K562 (cell line): Measurements from ENCODE around the gene NCDN. TPM values are rescaled to one million over a fixed set of nuclear protein-coding genes. Genes with fewer than 3 reads are reported as not detected.

Source experiments
- CBX3 ChIP-seq, 2 experiments: IDR thresholded peaks; 1 replicate in 1 of 2; 2 replicates in 1 of 2; pipeline ENCODE4 v1.6.1; 2012; ENCODE audit warnings: inconsistent platforms in 2 of 2, low read length in 2 of 2, borderline replicate concordance in 1 of 2, control low read depth in 1 of 2
- EHMT2 ChIP-seq: fragments of 450-650 bp; IDR thresholded peaks from 2 replicates; pipeline ENCODE4 v1.6.1; 2018; ENCODE audit warnings: antibody characterized with exemption
- FOXA1 ChIP-seq: fragments of 450-650 bp; IDR thresholded peaks from 2 replicates; pipeline ENCODE4 v1.6.1; 2016; ENCODE audit warnings: mild to moderate bottlenecking, borderline replicate concordance
- FOXP1 ChIP-seq: sonication (generic); formaldehyde crosslinking; IDR thresholded peaks from 2 replicates; pipeline ENCODE4 v1.8.0; 2022; ENCODE audit warnings: mild to moderate bottlenecking, missing genetic modification reagents
- PHF20 ChIP-seq: fragments of 450-650 bp; IDR thresholded peaks from 2 replicates; pipeline ENCODE4 v1.6.1; 2018; ENCODE audit not compliant: partially characterized antibody
- ZKSCAN8 ChIP-seq: fragments of 200-800 bp; sonication (Bioruptor generic); IDR thresholded peaks from 2 replicates; pipeline ENCODE4 v1.6.1; 2016; ENCODE audit warnings: missing genetic modification characterization, missing compliant biosample characterization
- ZNF174 ChIP-seq: fragments of 250-450 bp; sonication (Bioruptor Pico); IDR thresholded peaks from 2 replicates; pipeline ENCODE4 v1.4.0; 2020; ENCODE audit warnings: mild to moderate bottlenecking
- polyA plus RNA-seq, 8 experiments: library from polyadenylated mRNA; depleted of rRNA in 4 of 8; stranded (reverse) in 5 of 8; unstranded in 3 of 8; fragments of >200 nt; fragmentation: Nextera tagmentation in 2 of 8; fragmentation: Illumina TruSeq in 1 of 8; extraction: Ambion mirVana in 2 of 8; extraction: Trizol in 1 of 8; gene quantifications; 2 replicates each; pipeline versions ENCODE4 v1.2.1 to v1.2.3, GENCODE V29; 2011 to 2014; ENCODE audit warnings: inconsistent platforms in 1 of 8, missing spikeins in 1 of 8
- total RNA-seq, 7 experiments: library from RNA; depleted of rRNA in 6 of 7; stranded (reverse); fragments of >200 nt in 6 of 7; fragmentation: Illumina TruSeq in 2 of 7; extraction: Trizol in 2 of 7; gene quantifications; 2 replicates each; pipeline versions ENCODE4 v1.2.1 to v1.2.3, GENCODE V29; 2011 to 2021; ENCODE audit warnings: low replicate concordance in 1 of 7
- TF ChIP-seq, protein P1 (sequence below), 2 experiments: fragments of 450-650 bp in 1 of 2; sonication (generic) in 1 of 2; formaldehyde crosslinking in 1 of 2; IDR thresholded peaks; 2 replicates each; pipeline versions ENCODE4 v1.7.1 to v1.9.0; 2016 to 2022; ENCODE audit warnings: inconsistent platforms in 1 of 2, mild to moderate bottlenecking in 1 of 2, missing genetic modification reagents in 1 of 2
- TF ChIP-seq, protein P2 (sequence below): sonication (generic); formaldehyde crosslinking; IDR thresholded peaks from 2 replicates; pipeline ENCODE4 v1.8.1; 2023; ENCODE audit warnings: mild to moderate bottlenecking, missing genetic modification reagents, moderate library complexity
- TF ChIP-seq, protein P3 (sequence below): sonication (generic); formaldehyde crosslinking; IDR thresholded peaks from 2 replicates; pipeline ENCODE4 v1.8.0; 2022; ENCODE audit warnings: missing genetic modification reagents, mild to moderate bottlenecking, borderline replicate concordance
- TF ChIP-seq, protein P4 (sequence below): sonication (generic); formaldehyde crosslinking; IDR thresholded peaks from 2 replicates; pipeline ENCODE4 v1.8.0; 2022; ENCODE audit warnings: missing genetic modification reagents, mild to moderate bottlenecking, moderate library complexity, borderline replicate concordance
- TF ChIP-seq, protein P5 (sequence below): fragments of 450-650 bp; formaldehyde crosslinking; IDR thresholded peaks from 2 replicates; pipeline ENCODE4 v1.4.0; 2020; ENCODE audit warnings: mild to moderate bottlenecking, moderate library complexity

Gene NCDN
- total and polyA plus RNA-seq, 9 of the 15 experiments (the other 6 are each of a cell fraction or from before 2014, with no cell fraction given): 1.9 to 35.1 (median 10.7) TPM

DNA sequence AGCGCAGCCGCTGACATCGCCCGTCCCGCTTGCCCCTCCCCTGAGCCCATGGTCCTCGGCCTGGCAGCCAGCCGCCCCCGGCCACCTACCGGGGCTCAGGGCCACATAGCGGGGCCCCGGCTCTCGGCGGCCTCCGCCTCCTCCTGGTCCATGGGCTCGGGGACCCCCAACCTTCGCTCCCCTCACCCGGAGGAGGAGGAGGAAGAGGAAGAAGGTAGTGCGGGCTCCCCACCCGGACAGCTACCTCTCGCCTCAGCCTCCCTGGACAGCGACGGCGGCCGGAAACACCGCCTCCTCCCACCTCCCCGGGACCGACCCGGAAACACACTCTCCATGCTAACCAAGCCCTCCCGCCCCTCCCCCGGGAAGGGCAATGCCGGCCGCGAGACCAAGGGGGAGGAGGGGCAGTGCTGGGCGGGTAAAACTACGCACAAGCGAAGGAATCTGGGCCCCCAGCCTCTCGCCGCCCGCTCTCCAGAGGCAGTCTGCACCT is 435 bp upstream of the NCDN start, which contains the start of gene KIAA0319L (continued):
- TF ChIP-seq, protein P1, sequence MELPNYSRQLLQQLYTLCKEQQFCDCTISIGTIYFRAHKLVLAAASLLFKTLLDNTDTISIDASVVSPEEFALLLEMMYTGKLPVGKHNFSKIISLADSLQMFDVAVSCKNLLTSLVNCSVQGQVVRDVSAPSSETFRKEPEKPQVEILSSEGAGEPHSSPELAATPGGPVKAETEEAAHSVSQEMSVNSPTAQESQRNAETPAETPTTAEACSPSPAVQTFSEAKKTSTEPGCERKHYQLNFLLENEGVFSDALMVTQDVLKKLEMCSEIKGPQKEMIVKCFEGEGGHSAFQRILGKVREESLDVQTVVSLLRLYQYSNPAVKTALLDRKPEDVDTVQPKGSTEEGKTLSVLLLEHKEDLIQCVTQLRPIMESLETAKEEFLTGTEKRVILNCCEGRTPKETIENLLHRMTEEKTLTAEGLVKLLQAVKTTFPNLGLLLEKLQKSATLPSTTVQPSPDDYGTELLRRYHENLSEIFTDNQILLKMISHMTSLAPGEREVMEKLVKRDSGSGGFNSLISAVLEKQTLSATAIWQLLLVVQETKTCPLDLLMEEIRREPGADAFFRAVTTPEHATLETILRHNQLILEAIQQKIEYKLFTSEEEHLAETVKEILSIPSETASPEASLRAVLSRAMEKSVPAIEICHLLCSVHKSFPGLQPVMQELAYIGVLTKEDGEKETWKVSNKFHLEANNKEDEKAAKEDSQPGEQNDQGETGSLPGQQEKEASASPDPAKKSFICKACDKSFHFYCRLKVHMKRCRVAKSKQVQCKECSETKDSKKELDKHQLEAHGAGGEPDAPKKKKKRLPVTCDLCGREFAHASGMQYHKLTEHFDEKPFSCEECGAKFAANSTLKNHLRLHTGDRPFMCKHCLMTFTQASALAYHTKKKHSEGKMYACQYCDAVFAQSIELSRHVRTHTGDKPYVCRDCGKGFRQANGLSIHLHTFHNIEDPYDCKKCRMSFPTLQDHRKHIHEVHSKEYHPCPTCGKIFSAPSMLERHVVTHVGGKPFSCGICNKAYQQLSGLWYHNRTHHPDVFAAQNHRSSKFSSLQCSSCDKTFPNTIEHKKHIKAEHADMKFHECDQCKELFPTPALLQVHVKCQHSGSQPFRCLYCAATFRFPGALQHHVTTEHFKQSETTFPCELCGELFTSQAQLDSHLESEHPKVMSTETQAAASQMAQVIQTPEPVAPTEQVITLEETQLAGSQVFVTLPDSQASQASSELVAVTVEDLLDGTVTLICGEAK (IDR thresholded peaks at IDR 0.05): peak; percentile 96
- TF ChIP-seq, protein P1 (CRISPR knock-in tag; IDR thresholded peaks at IDR 0.05): no peak
- TF ChIP-seq ZKSCAN8 (CRISPR knock-in tag): no peak
- TF ChIP-seq CBX3 (IDR thresholded peaks at IDR 0.05; ENCODE audit: borderline replicate concordance in 1 of 2, low read length in 2 of 2): peak in 1 of 2 experiments; percentile 25; a peak in 1 of 3 replicates
- TF ChIP-seq, protein P2, sequence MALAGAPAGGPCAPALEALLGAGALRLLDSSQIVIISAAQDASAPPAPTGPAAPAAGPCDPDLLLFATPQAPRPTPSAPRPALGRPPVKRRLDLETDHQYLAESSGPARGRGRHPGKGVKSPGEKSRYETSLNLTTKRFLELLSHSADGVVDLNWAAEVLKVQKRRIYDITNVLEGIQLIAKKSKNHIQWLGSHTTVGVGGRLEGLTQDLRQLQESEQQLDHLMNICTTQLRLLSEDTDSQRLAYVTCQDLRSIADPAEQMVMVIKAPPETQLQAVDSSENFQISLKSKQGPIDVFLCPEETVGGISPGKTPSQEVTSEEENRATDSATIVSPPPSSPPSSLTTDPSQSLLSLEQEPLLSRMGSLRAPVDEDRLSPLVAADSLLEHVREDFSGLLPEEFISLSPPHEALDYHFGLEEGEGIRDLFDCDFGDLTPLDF: no peak
- no peak for TF ChIP-seq ZNF174 (CRISPR knock-in tag)
- TF ChIP-seq EHMT2: 0 out of 2 replicates have a peak, but pooled peaks have one; percentile 48
- TF ChIP-seq, protein P3, sequence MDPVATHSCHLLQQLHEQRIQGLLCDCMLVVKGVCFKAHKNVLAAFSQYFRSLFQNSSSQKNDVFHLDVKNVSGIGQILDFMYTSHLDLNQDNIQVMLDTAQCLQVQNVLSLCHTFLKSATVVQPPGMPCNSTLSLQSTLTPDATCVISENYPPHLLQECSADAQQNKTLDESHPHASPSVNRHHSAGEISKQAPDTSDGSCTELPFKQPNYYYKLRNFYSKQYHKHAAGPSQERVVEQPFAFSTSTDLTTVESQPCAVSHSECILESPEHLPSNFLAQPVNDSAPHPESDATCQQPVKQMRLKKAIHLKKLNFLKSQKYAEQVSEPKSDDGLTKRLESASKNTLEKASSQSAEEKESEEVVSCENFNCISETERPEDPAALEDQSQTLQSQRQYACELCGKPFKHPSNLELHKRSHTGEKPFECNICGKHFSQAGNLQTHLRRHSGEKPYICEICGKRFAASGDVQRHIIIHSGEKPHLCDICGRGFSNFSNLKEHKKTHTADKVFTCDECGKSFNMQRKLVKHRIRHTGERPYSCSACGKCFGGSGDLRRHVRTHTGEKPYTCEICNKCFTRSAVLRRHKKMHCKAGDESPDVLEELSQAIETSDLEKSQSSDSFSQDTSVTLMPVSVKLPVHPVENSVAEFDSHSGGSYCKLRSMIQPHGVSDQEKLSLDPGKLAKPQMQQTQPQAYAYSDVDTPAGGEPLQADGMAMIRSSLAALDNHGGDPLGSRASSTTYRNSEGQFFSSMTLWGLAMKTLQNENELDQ (CRISPR knock-in tag): no peak
- TF ChIP-seq, protein P4, sequence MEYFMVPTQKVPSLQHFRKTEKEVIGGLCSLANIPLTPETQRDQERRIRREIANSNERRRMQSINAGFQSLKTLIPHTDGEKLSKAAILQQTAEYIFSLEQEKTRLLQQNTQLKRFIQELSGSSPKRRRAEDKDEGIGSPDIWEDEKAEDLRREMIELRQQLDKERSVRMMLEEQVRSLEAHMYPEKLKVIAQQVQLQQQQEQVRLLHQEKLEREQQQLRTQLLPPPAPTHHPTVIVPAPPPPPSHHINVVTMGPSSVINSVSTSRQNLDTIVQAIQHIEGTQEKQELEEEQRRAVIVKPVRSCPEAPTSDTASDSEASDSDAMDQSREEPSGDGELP (CRISPR knock-in tag): peak; percentile 70; the same call in 1 of the 2 replicates
- no peak for TF ChIP-seq FOXA1
- TF ChIP-seq FOXP1: peak; percentile 37
- TF ChIP-seq, protein P5, sequence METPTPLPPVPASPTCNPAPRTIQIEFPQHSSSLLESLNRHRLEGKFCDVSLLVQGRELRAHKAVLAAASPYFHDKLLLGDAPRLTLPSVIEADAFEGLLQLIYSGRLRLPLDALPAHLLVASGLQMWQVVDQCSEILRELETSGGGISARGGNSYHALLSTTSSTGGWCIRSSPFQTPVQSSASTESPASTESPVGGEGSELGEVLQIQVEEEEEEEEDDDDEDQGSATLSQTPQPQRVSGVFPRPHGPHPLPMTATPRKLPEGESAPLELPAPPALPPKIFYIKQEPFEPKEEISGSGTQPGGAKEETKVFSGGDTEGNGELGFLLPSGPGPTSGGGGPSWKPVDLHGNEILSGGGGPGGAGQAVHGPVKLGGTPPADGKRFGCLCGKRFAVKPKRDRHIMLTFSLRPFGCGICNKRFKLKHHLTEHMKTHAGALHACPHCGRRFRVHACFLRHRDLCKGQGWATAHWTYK (CRISPR knock-in tag): no peak
- TF ChIP-seq PHF20: peak; percentile 87
